ENCODE measurements around the gene VPS37B. TPM values are rescaled to one million over a fixed set of nuclear protein-coding genes. Genes with fewer than 3 reads are reported as not detected.

The VPS37B gene
- total RNA-seq, 6 experiments from 2014 or later, result 5.2 to 6.7 (median 6.0) TPM

GRCh38 chr12:122871851-122872780 is 23.8 kb downstream of the VPS37B start:
- Histone ChIP-seq H3K4me1 (peaks cover 0 to 65% (median 34%) of the 10 kb centered on the region in 4 donors), H3K9me3 (no peaks in the 10 kb centered on the region), H3K36me3 (peaks cover 0 to 6% (median 0%) of the 10 kb centered on the region in 4 donors), H3K4me3 (peak overlapping the region in 2 of 3 donors; percentile 15), H3K27me3 (no peaks in the 10 kb centered on the region), H3K27ac (peak overlapping the region; percentile 62 to 87 (median 83))
- no peak for TF ChIP-seq POLR2A (IDR thresholded peaks at IDR 0.05)
- TF ChIP-seq CTCF (IDR thresholded peaks at IDR 0.05), result no peak
- WGBS (ENCODE audit: insufficient coverage, low coverage, low lambda C conversion rate, missing lambda C conversion rate), result 33% methylated on average over 19 of the region's 23 CpGs
- DNase-seq (peak in 1 of 3 donors; percentile 69), ATAC-seq (peak; percentile 8 to 57 (median 25))
- intact Hi-C loops (cut with DNase I), result no loop called here

- Histone ChIP-seq H3K9me3 (no peaks in the 10 kb centered on the region), H3K36me3 (peaks cover 0 to 10% (median 0%) of the 10 kb centered on the region in 4 donors), H3K27me3 (no peaks in the 10 kb centered on the region), H3K27ac (peak overlapping the region; percentile 62 to 87 (median 83)), H3K4me3 (peak overlapping the region in 2 of 3 donors; percentile 15), H3K4me1 (peaks cover 0 to 73% (median 39%) of the 10 kb centered on the region in 4 donors)
- DNase-seq, result peak; percentile 31 to 81 (median 72)
- 31% methylated on average over 15 of the region's 15 CpGs for WGBS (ENCODE audit: insufficient coverage, low coverage, low lambda C conversion rate, missing lambda C conversion rate)
- TF ChIP-seq POLR2A (IDR thresholded peaks at IDR 0.05) (no peak), CTCF (IDR thresholded peaks at IDR 0.05) (no peak)
- intact Hi-C loops (cut with DNase I), result no loop called here
- ATAC-seq, result peak in 1 of 4 donors; percentile 0
Measured at GRCh38 chr12:122870867-122871664, 24.9 kb downstream of the VPS37B start.

GRCh38 chr12:122870163-122870842 is 25.6 kb downstream of the VPS37B start:
- H3K27ac ChIP-seq, result peak overlapping the region in 2 of 3 donors; percentile 62 to 87
- H3K4me3 ChIP-seq, result peak overlapping the region in 1 of 3 donors; percentile 12
- no peak for TF ChIP-seq POLR2A (IDR thresholded peaks at IDR 0.05)
- TF ChIP-seq CTCF (IDR thresholded peaks at IDR 0.05), result no peak
- no peak for ATAC-seq
- intact Hi-C loops (cut with DNase I), result no loop called here
- peaks cover 0 to 10% (median 0%) of the 10 kb centered on the region in 4 donors for H3K36me3 ChIP-seq
- no peak for DNase-seq
- no peaks in the 10 kb centered on the region for H3K27me3 ChIP-seq
- WGBS (ENCODE audit: insufficient coverage, low coverage, low lambda C conversion rate, missing lambda C conversion rate), result 65% methylated on average over 3 of the region's 11 CpGs
- no peaks in the 10 kb centered on the region for H3K9me3 ChIP-seq
- H3K4me1 ChIP-seq, result peaks cover 0 to 79% (median 40%) of the 10 kb centered on the region in 4 donors

Data from right lobe of liver (tissue), 6 donors.